ENCODE results near the gene SCNM1. TPM values are rescaled to one million over a fixed set of nuclear protein-coding genes. Genes with fewer than 3 reads are reported as not detected.

The SCNM1 gene
- total RNA-seq, 1 experiment from 2014 or later: 34.1 TPM

- peak; percentile 96 for TF ChIP-seq POLR2AphosphoS5 (IDR thresholded peaks at IDR 0.05; ENCODE audit: low read depth, low read length)
- TF ChIP-seq YY1 (IDR thresholded peaks at IDR 0.05; ENCODE audit: extremely low read depth, insufficient replicate concordance, low read depth, low read length): peak; percentile 85
- TF ChIP-seq TCF7L2 (IDR thresholded peaks at IDR 0.05; ENCODE audit: borderline replicate concordance, extremely low read depth, insufficient read depth, insufficient read length): peak; percentile 51
- TF ChIP-seq, protein P1, sequence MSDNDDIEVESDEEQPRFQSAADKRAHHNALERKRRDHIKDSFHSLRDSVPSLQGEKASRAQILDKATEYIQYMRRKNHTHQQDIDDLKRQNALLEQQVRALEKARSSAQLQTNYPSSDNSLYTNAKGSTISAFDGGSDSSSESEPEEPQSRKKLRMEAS (IDR thresholded peaks at IDR 0.05): no peak
- TF ChIP-seq POLR2A (IDR thresholded peaks at IDR 0.05; ENCODE audit: borderline replicate concordance, extremely low read depth, insufficient read depth, insufficient read length): peak; percentile 95
- TF ChIP-seq ZFX (IDR thresholded peaks at IDR 0.05): 0 out of 2 replicates have a peak, but pooled peaks have one; percentile 36
- TF ChIP-seq ZBTB33 (IDR thresholded peaks at IDR 0.05; ENCODE audit: extremely low read depth, insufficient replicate concordance, low read length): peak; percentile 46
- no peak for TF ChIP-seq FOSL1 (IDR thresholded peaks at IDR 0.05; ENCODE audit: low read depth)
- intact Hi-C loops (cut with micrococcal nuclease): no loop called here
- ATAC-seq: peak; percentile 85
- Histone ChIP-seq H3K4me1 (ENCODE audit: control insufficient read depth in 1 of 2, insufficient read depth in 2 of 2, low read length in 2 of 2) (peaks cover 17 to 29% of the 10 kb centered on the region in 2 experiments), H3K79me2 (ENCODE audit: insufficient read depth, low read length) (peaks cover 58% of the 10 kb centered on the region), H3K27ac (ENCODE audit: low read depth, low read length) (peak within 1 kb of the TSS; percentile 72), H2AFZ (ENCODE audit: low read depth, low read length, poor library complexity, severe bottlenecking) (no peak within 1 kb of the TSS), H3K4me2 (ENCODE audit: low read length) (peak within 1 kb of the TSS; percentile 90), H4K20me1 (ENCODE audit: insufficient read depth) (no peaks in the 10 kb centered on the region), H3K27me3 (ENCODE audit: insufficient read depth, low read length) (no peaks in the 10 kb centered on the region), H3K9ac (ENCODE audit: low read length) (peak within 1 kb of the TSS; percentile 84), H3K4me3 (replicated peaks in 1 of 2; ENCODE audit: low read depth in 1 of 2, low read length in 2 of 2) (peak within 1 kb of the TSS; percentile 83 to 85), H3K9me2 (ENCODE audit: insufficient read depth) (no peaks in the 10 kb centered on the region), H3K9me3 (ENCODE audit: control insufficient read depth in 1 of 2, insufficient read depth in 1 of 2, low read depth in 1 of 2, low read length in 2 of 2) (no peaks in the 10 kb centered on the region), H3K36me3 (ENCODE audit: control insufficient read depth in 1 of 2, insufficient read depth in 2 of 2, low read length in 2 of 2) (peaks cover 6 to 8% of the 10 kb centered on the region in 2 experiments; a peak in 3 of 4 replicates)
- ChIA-PET POLR2A (interaction anchor here (0.7 to 1.3 kb wide), 4 partner anchors 14 to 92 kb away, joined by 3 to 9 read pairs (median 3); partner anchors contain the start of genes TMOD4 and ZNF687), RAD21 (ENCODE audit: low non-redundant PET in 1 of 2, low total read pairs in 2 of 2, uncharacterized antibody in 2 of 2, unreplicated experiment in 2 of 2) (interaction anchor here (0.6 to 1.0 kb wide), 2 partner anchors 18 to 61 kb away, joined by 3 to 4 read pairs; no protein-coding TSS in a partner anchor), CTCF (interaction anchor here (0.9 kb wide), 1 partner anchor 12 kb away, joined by 3 read pairs; no protein-coding TSS in a partner anchor)
- DNase-seq (ENCODE audit: low read depth, low spot score): peak; percentile 80
- BruUV-seq (replicated peaks): no TSS peak
Measured at GRCh38 chr1:151189637-151190445, 23.9 kb downstream of the SCNM1 start, which contains the start of gene VPS72. Gene VPS72 (minus strand): TSS chr1:151190197. CDS start chr1:151190121, 76 bp downstream.
